ENCODE results near the gene PGF. TPM values are rescaled to one million over a fixed set of nuclear protein-coding genes. Genes with fewer than 3 reads are reported as not detected.

Gene PGF
- total RNA-seq, 1 donor from 2014 or later, result 4.7 TPM

- DNase-seq, result no peak
- peak; percentile 9 for ATAC-seq
- Histone ChIP-seq H3K27me3 (no peaks in the 10 kb centered on the region), H3K4me3 (no peak overlapping the region), H3K27ac (no peak overlapping the region), H3K9me3 (no peaks in the 10 kb centered on the region), H3K36me3 (no peaks in the 10 kb centered on the region), H3K4me1 (peaks cover 7% of the 10 kb centered on the region)
- intact Hi-C loops (cut with DNase I), result no loop called here
- no peak for TF ChIP-seq CTCF (IDR thresholded peaks at IDR 0.05)
These were observed 24.3 kb upstream of the PGF start for GRCh38 chr14:74979442-74980397.

DNA sequence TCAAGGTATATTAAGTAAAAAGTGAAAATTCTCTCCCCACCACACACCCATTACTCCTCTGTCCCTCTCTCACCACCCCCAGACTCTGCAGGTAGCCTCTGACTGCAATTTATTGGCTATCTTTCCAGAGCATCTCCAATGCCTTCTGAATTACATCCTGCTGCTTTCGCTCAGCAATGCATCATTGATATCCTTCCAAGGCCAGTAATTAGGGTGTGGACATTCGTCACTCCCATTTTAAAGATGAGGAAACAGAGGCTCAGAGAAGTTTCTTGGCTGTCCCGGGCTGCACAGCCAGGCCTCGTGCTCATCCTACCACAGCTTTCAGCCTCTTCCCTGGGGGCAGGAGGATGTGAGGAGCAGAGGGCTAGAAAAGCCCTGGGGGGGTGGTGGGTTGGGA, 23.6 kb upstream of the PGF start:
- Histone ChIP-seq H3K4me3 (no peak overlapping the region), H3K36me3 (no peaks in the 10 kb centered on the region), H3K27me3 (no peaks in the 10 kb centered on the region), H3K9me3 (no peaks in the 10 kb centered on the region), H3K4me1 (peaks cover 12% of the 10 kb centered on the region), H3K27ac (no peak overlapping the region)
- no peak for TF ChIP-seq CTCF (IDR thresholded peaks at IDR 0.05)
- ATAC-seq, result no peak
- intact Hi-C loops (cut with DNase I), result no loop called here
- DNase-seq, result no peak

GRCh38 chr14:74978416-74978947, 23.1 kb upstream of the PGF start:
- no peaks in the 10 kb centered on the region for H3K27me3 ChIP-seq
- TF ChIP-seq CTCF (IDR thresholded peaks at IDR 0.05), result no peak
- intact Hi-C loops (cut with DNase I), result no loop called here
- H3K9me3 ChIP-seq, result no peaks in the 10 kb centered on the region
- no peak for ATAC-seq
- H3K4me3 ChIP-seq, result no peak overlapping the region
- no peak for DNase-seq
- peaks cover 13% of the 10 kb centered on the region for H3K4me1 ChIP-seq
- H3K27ac ChIP-seq, result no peak overlapping the region
- no peaks in the 10 kb centered on the region for H3K36me3 ChIP-seq

DNA sequence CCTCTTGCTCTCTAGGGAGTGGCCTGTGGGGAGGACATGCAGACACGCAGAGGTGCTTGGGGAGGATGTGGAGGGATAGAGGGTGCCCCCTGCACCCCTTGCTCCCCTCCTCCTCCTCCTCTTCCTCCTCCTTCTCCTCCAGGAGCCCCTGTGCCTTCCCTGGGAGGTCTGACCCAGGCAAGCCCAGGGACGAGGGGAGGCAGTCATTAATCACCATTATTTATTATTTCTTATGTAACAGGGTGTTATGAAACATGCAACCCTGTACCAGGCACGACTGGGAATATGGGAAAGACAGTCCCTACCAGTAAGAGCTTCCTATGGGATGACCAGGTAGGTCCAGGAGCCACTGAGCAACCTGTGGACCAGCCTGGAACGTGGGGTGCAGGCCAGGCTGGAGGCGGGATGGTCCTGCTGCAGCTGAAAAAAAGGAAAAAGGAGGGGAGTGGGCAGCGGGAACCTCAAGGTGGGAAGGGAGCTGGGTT, 22.5 kb upstream of the PGF start:
- H3K27ac ChIP-seq, result no peak overlapping the region
- TF ChIP-seq CTCF (IDR thresholded peaks at IDR 0.05), result no peak
- no peaks in the 10 kb centered on the region for H3K27me3 ChIP-seq
- DNase-seq (no peak), ATAC-seq (no peak)
- intact Hi-C loops (cut with DNase I), result no loop called here
- H3K4me1 ChIP-seq, result peaks cover 15% of the 10 kb centered on the region
- H3K36me3 ChIP-seq, result no peaks in the 10 kb centered on the region
- H3K4me3 ChIP-seq, result no peak overlapping the region
- H3K9me3 ChIP-seq, result no peaks in the 10 kb centered on the region

- no peak for TF ChIP-seq CTCF (IDR thresholded peaks at IDR 0.05)
- no peaks in the 10 kb centered on the region for H3K27me3 ChIP-seq
These were observed 21.9 kb upstream of the PGF start for GRCh38 chr14:74977164-74977900.

More at GRCh38 chr14:74977164-74977900, 21.9 kb upstream of the PGF start:
- no peaks in the 10 kb centered on the region for H3K36me3 ChIP-seq
- peaks cover 15% of the 10 kb centered on the region for H3K4me1 ChIP-seq
- no peak for DNase-seq
- no peak overlapping the region for H3K4me3 ChIP-seq
- intact Hi-C loops (cut with DNase I), result no loop called here
- ATAC-seq, result no peak
- H3K9me3 ChIP-seq, result no peaks in the 10 kb centered on the region
- H3K27ac ChIP-seq, result no peak overlapping the region

Measured in upper lobe of right lung (tissue), 1 donor.